Measurements from ENCODE around the gene ATP6V1B1.

DNA sequence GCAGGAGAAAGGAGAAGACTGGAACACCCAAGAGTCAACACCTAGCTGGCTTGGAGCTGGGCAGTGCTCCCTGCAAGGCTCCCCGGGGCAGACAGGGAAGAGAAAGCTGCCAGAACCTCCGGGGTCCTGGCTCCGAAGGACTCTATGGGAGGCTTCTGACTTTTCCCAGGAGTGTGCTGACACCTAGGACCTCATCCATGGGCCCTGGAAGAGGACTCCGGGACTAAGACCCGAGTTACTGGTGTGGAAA lies 37.8 kb upstream of the ATP6V1B1 start:
- TF ChIP-seq CTCF (IDR thresholded peaks at IDR 0.05; ENCODE audit: low read depth, low read length, missing input control) (no peak), GABPA (IDR thresholded peaks at IDR 0.05 in 1 of 2, conservative IDR thresholded peaks at IDR 0.05 in 1 of 2) (no peak), HNF4G (IDR thresholded peaks at IDR 0.05) (no peak), JUND (IDR thresholded peaks at IDR 0.05) (no peak)
- TF ChIP-seq, protein P1, sequence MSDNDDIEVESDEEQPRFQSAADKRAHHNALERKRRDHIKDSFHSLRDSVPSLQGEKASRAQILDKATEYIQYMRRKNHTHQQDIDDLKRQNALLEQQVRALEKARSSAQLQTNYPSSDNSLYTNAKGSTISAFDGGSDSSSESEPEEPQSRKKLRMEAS (IDR thresholded peaks at IDR 0.05) = no peak

Measured in liver (tissue), 3 donors.